Suprapubic skin (tissue), 3 donors: ENCODE measurements around the gene TMEM151A.

Experiments
- CTCF ChIP-seq, 2 donors: fragments of 200-600 bp in 1 of 2; fragments of 450-650 bp in 1 of 2; sonication (generic) in 1 of 2; IDR thresholded peaks; one replicate each; pipeline ENCODE4 v1.5.1; 2016 to 2019; ENCODE audit warnings: antibody characterized with exemption in 2 of 2, mild to moderate bottlenecking in 1 of 2, moderate library complexity in 1 of 2
- EP300 ChIP-seq: sonication (generic); formaldehyde crosslinking; IDR thresholded peaks from one replicate; pipeline ENCODE4 v1.6.1; 2017; ENCODE audit warnings: antibody characterized with exemption
- POLR2A ChIP-seq, 2 donors: fragments of 450-650 bp; IDR thresholded peaks; one replicate each; pipeline ENCODE4 v1.6.1; 2017; ENCODE audit warnings: antibody characterized with exemption in 2 of 2, mild to moderate bottlenecking in 2 of 2, moderate library complexity in 2 of 2

- no peak for TF ChIP-seq CTCF (IDR thresholded peaks at IDR 0.05)
- TF ChIP-seq EP300 = no peak
- TF ChIP-seq POLR2A (IDR thresholded peaks at IDR 0.05) = no peak
Measured at GRCh38 chr11:66261578-66261977, 30.1 kb upstream of the TMEM151A start.
